Activated T-helper 2 cell treated with anti-CD3 and anti-CD28 coated beads, Interferon-gamma antibody, Interleukin-2, Interleukin-4, amounts not matched to agents 10 μg/mL and 5 μg/mL and 100 μg/mL, durations not matched to agents 14 hours and 24 hours and 36 hours (primary cell): Measurements from ENCODE around the gene CFLAR. TPM values are rescaled to one million over a fixed set of nuclear protein-coding genes. Genes with fewer than 3 reads are reported as not detected.
A peak's percentile ranks its signal among the peaks of the same experiment; 100 is the strongest.
"Not testable (repeated sequence)": the region's sequence is repeated elsewhere in the genome, so short reads cannot be mapped to it uniquely, and the experiment has no call there.

Source experiments
- DNase-seq: peaks from one replicate; pipeline ENCODE4 v3.0.0; 2021; ENCODE audit warnings: low spot score
- H3K27ac Mint-ChIP-seq: one replicate; pipeline ENCODE4 v1.8.0; 2021; ENCODE audit warnings: mixed read lengths
- H3K27me3 Mint-ChIP-seq: one replicate; pipeline ENCODE4 v1.8.0; 2021; ENCODE audit warnings: low read depth, mixed read lengths
- H3K36me3 Mint-ChIP-seq: one replicate; pipeline ENCODE4 v1.8.0; 2021; ENCODE audit warnings: low read depth, mixed read lengths
- H3K4me1 Mint-ChIP-seq: one replicate; pipeline ENCODE4 v1.8.0; 2021; ENCODE audit warnings: low read depth, mixed read lengths
- H3K4me3 Mint-ChIP-seq: one replicate; pipeline ENCODE4 v1.8.0; 2021; ENCODE audit warnings: low read depth, mild to moderate bottlenecking, moderate library complexity, mixed read lengths
- H3K9me3 Mint-ChIP-seq: one replicate; pipeline ENCODE4 v1.8.0; 2021; ENCODE audit warnings: mixed read lengths
- intact Hi-C: fragments of 100-400 bp; cut with micrococcal nuclease; formaldehyde crosslinking; loops from one replicate; pipeline ENCODE4 v1.15.1; 2023
- total RNA-seq: library from RNA; stranded (reverse); gene quantifications from 2 replicates; pipeline ENCODE4 v1.2.3, GENCODE V29; 2022

Gene CFLAR
- total RNA-seq, 1 donor from 2014 or later: 255 TPM

- H3K27me3 Mint-ChIP-seq: peaks cover 5% of the 10 kb centered on the region
- DNase-seq: no peak
- no peaks in the 10 kb centered on the region for H3K36me3 Mint-ChIP-seq
- intact Hi-C loops: no loop called here
- no peaks in the 10 kb centered on the region for H3K4me1 Mint-ChIP-seq
- H3K4me3 Mint-ChIP-seq: no peak overlapping the region
- no peak overlapping the region for H3K27ac Mint-ChIP-seq
- H3K9me3 Mint-ChIP-seq: no peaks in the 10 kb centered on the region
These were observed 7.6 kb upstream of the CFLAR start for GRCh38 chr2:201108341-201108740.

GRCh38 chr2:201109186-201109585 is 6.8 kb upstream of the CFLAR start:
- H3K27ac Mint-ChIP-seq: no peak overlapping the region
- no peaks in the 10 kb centered on the region for H3K9me3 Mint-ChIP-seq
- no peaks in the 10 kb centered on the region for H3K4me1 Mint-ChIP-seq
- intact Hi-C loops: no loop called here
- H3K27me3 Mint-ChIP-seq: peaks cover 5% of the 10 kb centered on the region
- no peak overlapping the region for H3K4me3 Mint-ChIP-seq
- DNase-seq: no peak
- no peaks in the 10 kb centered on the region for H3K36me3 Mint-ChIP-seq

GRCh38 chr2:201110615-201111014 is 5.3 kb upstream of the CFLAR start:
- no peak overlapping the region for H3K27ac Mint-ChIP-seq
- intact Hi-C loops: no loop called here

GRCh38 chr2:201111096-201111495 is 4.9 kb upstream of the CFLAR start:
- H3K36me3 Mint-ChIP-seq: peaks cover 7% of the 10 kb centered on the region
- DNase-seq: no peak
- no peak overlapping the region for H3K27ac Mint-ChIP-seq
- peaks cover 9% of the 10 kb centered on the region for H3K4me1 Mint-ChIP-seq
- no peaks in the 10 kb centered on the region for H3K9me3 Mint-ChIP-seq
- H3K27me3 Mint-ChIP-seq: peaks cover 5% of the 10 kb centered on the region
- intact Hi-C loops: no loop called here
- no peak overlapping the region for H3K4me3 Mint-ChIP-seq

More at GRCh38 chr2:201110615-201111014, 5.3 kb upstream of the CFLAR start:
- H3K4me3 Mint-ChIP-seq: no peak overlapping the region
- no peaks in the 10 kb centered on the region for H3K9me3 Mint-ChIP-seq
- peaks cover 5% of the 10 kb centered on the region for H3K27me3 Mint-ChIP-seq
- H3K36me3 Mint-ChIP-seq: peaks cover 7% of the 10 kb centered on the region
- no peak for DNase-seq
- peaks cover 9% of the 10 kb centered on the region for H3K4me1 Mint-ChIP-seq

GRCh38 chr2:201114350-201114749 is 1.6 kb upstream of the CFLAR start:
- intact Hi-C loops: no loop called here
- H3K36me3 Mint-ChIP-seq: peaks cover 15% of the 10 kb centered on the region
- H3K9me3 Mint-ChIP-seq: no peaks in the 10 kb centered on the region
- peak overlapping the region; percentile 72 for H3K27ac Mint-ChIP-seq
- no peaks in the 10 kb centered on the region for H3K27me3 Mint-ChIP-seq
- H3K4me1 Mint-ChIP-seq: peaks cover 17% of the 10 kb centered on the region
- H3K4me3 Mint-ChIP-seq: peak overlapping the region; percentile 65
- DNase-seq: no peak

- Mint-ChIP-seq H3K4me3 (peak overlapping the region; percentile 94), H3K4me1 (peaks cover 17% of the 10 kb centered on the region), H3K36me3 (peaks cover 18% of the 10 kb centered on the region), H3K27ac (peak overlapping the region; percentile 72), H3K27me3 (no peaks in the 10 kb centered on the region), H3K9me3 (no peaks in the 10 kb centered on the region)
- intact Hi-C loops: no loop called here
- no peak for DNase-seq
These were observed 1.1 kb upstream of the CFLAR start for GRCh38 chr2:201114846-201115245.

GRCh38 chr2:201116959-201117734 is 1.2 kb downstream of the CFLAR start:
- DNase-seq: peak; percentile 45
- peaks cover 31% of the 10 kb centered on the region for H3K4me1 Mint-ChIP-seq
- peak overlapping the region; percentile 95 for H3K27ac Mint-ChIP-seq
- no peaks in the 10 kb centered on the region for H3K9me3 Mint-ChIP-seq
- H3K27me3 Mint-ChIP-seq: no peaks in the 10 kb centered on the region
- peaks cover 38% of the 10 kb centered on the region for H3K36me3 Mint-ChIP-seq
- H3K4me3 Mint-ChIP-seq: peak overlapping the region; percentile 94
- intact Hi-C loops: loop anchor here (1.0 to 2.0 kb wide), 7 partner anchors 12 to 306 kb away; partner anchors contain the start of genes BZW1, CASP10, HYCC2 and NIF3L1

GRCh38 chr2:201117735-201118094 is 1.8 kb downstream of the CFLAR start:
- not testable (repeated sequence) for H3K27me3 Mint-ChIP-seq, H3K9me3 Mint-ChIP-seq
- peaks cover 37% of the 10 kb centered on the region for H3K4me1 Mint-ChIP-seq
- DNase-seq: peak; percentile 41
- peaks cover 44% of the 10 kb centered on the region for H3K36me3 Mint-ChIP-seq
- H3K4me3 Mint-ChIP-seq: peak overlapping the region; percentile 94
- intact Hi-C loops: loop anchor here (1.0 to 2.0 kb wide), 7 partner anchors 12 to 404 kb away; partner anchors contain the start of genes BZW1, CASP10, NIF3L1 and PPIL3
- H3K27ac Mint-ChIP-seq: peak overlapping the region; percentile 95

- Mint-ChIP-seq H3K36me3 (peaks cover 50% of the 10 kb centered on the region), H3K27me3 (no peaks in the 10 kb centered on the region), H3K4me1 (peaks cover 42% of the 10 kb centered on the region), H3K9me3 (no peaks in the 10 kb centered on the region), H3K4me3 (peak overlapping the region; percentile 94), H3K27ac (peak overlapping the region; percentile 95)
- intact Hi-C loops: loop anchor here (1.0 to 2.0 kb wide), 2 partner anchors 114 to 405 kb away; no protein-coding TSS in a partner anchor
- peak; percentile 76 for DNase-seq
These were observed 2.4 kb downstream of the CFLAR start for GRCh38 chr2:201118121-201118960.

GRCh38 chr2:201118961-201119854 is 3.2 kb downstream of the CFLAR start:
- H3K4me3 Mint-ChIP-seq: peak overlapping the region; percentile 94
- H3K4me1 Mint-ChIP-seq: peaks cover 49% of the 10 kb centered on the region
- H3K27me3 Mint-ChIP-seq: no peaks in the 10 kb centered on the region
- H3K27ac Mint-ChIP-seq: peak overlapping the region; percentile 95
- DNase-seq: no peak
- H3K9me3 Mint-ChIP-seq: no peaks in the 10 kb centered on the region
- intact Hi-C loops: loop anchor here (1.0 to 2.0 kb wide), 2 partner anchors 114 to 406 kb away; no protein-coding TSS in a partner anchor
- peaks cover 58% of the 10 kb centered on the region for H3K36me3 Mint-ChIP-seq

- Mint-ChIP-seq H3K4me1 (peaks cover 60% of the 10 kb centered on the region), H3K27me3 (no peaks in the 10 kb centered on the region), H3K27ac (peak overlapping the region; percentile 74), H3K9me3 (no peaks in the 10 kb centered on the region), H3K36me3 (peaks cover 56% of the 10 kb centered on the region), H3K4me3 (peak overlapping the region; percentile 94)
- intact Hi-C loops: no loop called here
- no peak for DNase-seq
These were observed 6.3 kb downstream of the CFLAR start for GRCh38 chr2:201122276-201122675.
